ENCODE measurements around the gene MAGOHB. TPM values are rescaled to one million over a fixed set of nuclear protein-coding genes. Genes with fewer than 3 reads are reported as not detected.

The MAGOHB gene
- total and polyA plus RNA-seq, 8 donors = 23.6 to 45.2 (median 40.2) TPM

DNA sequence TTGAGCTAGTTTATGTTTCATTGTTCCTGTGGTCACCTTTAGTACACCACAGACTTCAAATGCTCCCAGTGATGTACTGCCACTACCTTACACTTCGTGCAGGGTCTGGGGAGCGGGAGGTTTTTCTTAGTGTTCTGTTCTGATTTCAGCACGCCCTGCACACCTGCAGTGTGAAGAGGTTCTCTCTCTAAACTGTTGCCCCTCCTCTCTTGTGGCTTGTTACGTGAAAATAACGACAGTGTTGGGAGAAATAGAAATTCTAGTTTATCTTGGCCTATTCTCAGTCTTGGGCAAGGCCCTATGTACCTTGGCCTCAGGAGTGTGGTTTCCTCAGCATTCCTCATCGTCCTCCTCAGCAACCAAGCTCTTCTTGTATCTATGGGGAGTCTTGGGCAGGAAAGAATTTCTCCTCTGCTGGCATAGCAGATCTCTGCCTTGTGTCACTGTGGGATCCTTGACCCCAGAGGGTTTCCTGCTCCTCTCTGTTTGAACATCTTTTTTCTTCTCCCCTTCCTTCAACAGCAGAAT, 59.1 kb downstream of the MAGOHB start:
- intact Hi-C loops (cut with DNase I) = loop anchor here in 1 of 2 donors (10.0 kb wide), 1 partner anchor 229 kb away; no protein-coding TSS in a partner anchor
- Histone ChIP-seq H3K27me3 (peaks cover 0 to 2% of the 10 kb centered on the region in 2 donors), H3K9me3 (no peaks in the 10 kb centered on the region), H3K4me3 (no peak overlapping the region), H3K4me1 (no peaks in the 10 kb centered on the region), H3K36me3 (no peaks in the 10 kb centered on the region), H3K27ac (no peak overlapping the region)
- no peak for DNase-seq
- ATAC-seq = no peak
- TF ChIP-seq, protein P1, sequence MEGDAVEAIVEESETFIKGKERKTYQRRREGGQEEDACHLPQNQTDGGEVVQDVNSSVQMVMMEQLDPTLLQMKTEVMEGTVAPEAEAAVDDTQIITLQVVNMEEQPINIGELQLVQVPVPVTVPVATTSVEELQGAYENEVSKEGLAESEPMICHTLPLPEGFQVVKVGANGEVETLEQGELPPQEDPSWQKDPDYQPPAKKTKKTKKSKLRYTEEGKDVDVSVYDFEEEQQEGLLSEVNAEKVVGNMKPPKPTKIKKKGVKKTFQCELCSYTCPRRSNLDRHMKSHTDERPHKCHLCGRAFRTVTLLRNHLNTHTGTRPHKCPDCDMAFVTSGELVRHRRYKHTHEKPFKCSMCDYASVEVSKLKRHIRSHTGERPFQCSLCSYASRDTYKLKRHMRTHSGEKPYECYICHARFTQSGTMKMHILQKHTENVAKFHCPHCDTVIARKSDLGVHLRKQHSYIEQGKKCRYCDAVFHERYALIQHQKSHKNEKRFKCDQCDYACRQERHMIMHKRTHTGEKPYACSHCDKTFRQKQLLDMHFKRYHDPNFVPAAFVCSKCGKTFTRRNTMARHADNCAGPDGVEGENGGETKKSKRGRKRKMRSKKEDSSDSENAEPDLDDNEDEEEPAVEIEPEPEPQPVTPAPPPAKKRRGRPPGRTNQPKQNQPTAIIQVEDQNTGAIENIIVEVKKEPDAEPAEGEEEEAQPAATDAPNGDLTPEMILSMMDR (IDR thresholded peaks at IDR 0.05) = no peak

Other genes with a start within 250 kb of the MAGOHB start
- 1 to 10 TPM; 2.6 to 4.9 TPM for gene KLRK1, start 223.6 kb downstream of the MAGOHB start, total RNA-seq
- 1 to 10 TPM in 5 of 6 donors, under 1 TPM in 1; 0.70 to 2.3 (median 1.7) TPM for gene KLRK1, start 223.6 kb downstream of the MAGOHB start, polyA plus RNA-seq (ENCODE audit: insufficient read length in 6 of 6)
- gene KLRC4, start 203.9 kb downstream of the MAGOHB start, total RNA-seq = 1 to 10 TPM in 1 of 2 donors, under 1 TPM in 1; 0.38 to 1.3 TPM
- under 1 TPM in 4 of 6 donors, not detected in 2; 0.21 to 0.54 (median 0.32) TPM for gene KLRC4, start 203.9 kb downstream of the MAGOHB start, polyA plus RNA-seq (ENCODE audit: insufficient read length in 6 of 6)
- gene KLRC3, start 193.0 kb downstream of the MAGOHB start, total RNA-seq = not detected
- under 1 TPM in 3 of 6 donors, not detected in 3; 0.25 to 0.41 (median 0.32) TPM for gene KLRC3, start 193.0 kb downstream of the MAGOHB start, polyA plus RNA-seq (ENCODE audit: insufficient read length in 6 of 6)
- gene KLRC2, start 177.6 kb downstream of the MAGOHB start, total RNA-seq = under 1 TPM in 1 of 2 donors, not detected in 1; 0.79 TPM
- under 1 TPM in 5 of 6 donors, not detected in 1; 0.38 to 0.77 (median 0.54) TPM for gene KLRC2, start 177.6 kb downstream of the MAGOHB start, polyA plus RNA-seq (ENCODE audit: insufficient read length in 6 of 6)
- 1 to 10 TPM in 1 of 2 donors, under 1 TPM in 1; 0.58 to 1.3 TPM for gene KLRC1, start 160.2 kb downstream of the MAGOHB start, total RNA-seq
- 1 to 10 TPM in 2 of 6 donors, under 1 TPM in 4; 0.40 to 1.7 (median 0.65) TPM for gene KLRC1, start 160.2 kb downstream of the MAGOHB start, polyA plus RNA-seq (ENCODE audit: insufficient read length in 6 of 6)
- gene EIF2S3B, start 107.7 kb downstream of the MAGOHB start, total RNA-seq = 1 to 10 TPM in 1 of 2 donors, not detected in 1; 2.2 TPM
- 10 to 100 TPM in 2 of 6 donors, 1 to 10 TPM in 4; 1.8 to 13.8 (median 6.0) TPM for gene EIF2S3B, start 107.7 kb downstream of the MAGOHB start, polyA plus RNA-seq (ENCODE audit: insufficient read length in 6 of 6)
- 1 to 10 TPM; 1.4 to 1.9 TPM for gene STYK1, start 60.4 kb upstream of the MAGOHB start, total RNA-seq
- under 1 TPM; 0.30 to 0.96 (median 0.57) TPM for gene STYK1, start 60.4 kb upstream of the MAGOHB start, polyA plus RNA-seq (ENCODE audit: insufficient read length in 6 of 6)
- 100 to 1,000 TPM; 195 to 285 TPM for gene YBX3, start 109.7 kb upstream of the MAGOHB start, total RNA-seq
- gene YBX3, start 109.7 kb upstream of the MAGOHB start, polyA plus RNA-seq (ENCODE audit: insufficient read length in 6 of 6) = 100 to 1,000 TPM; 145 to 162 (median 151) TPM
- not detected for gene TAS2R7, start 189.0 kb upstream of the MAGOHB start, total RNA-seq
- gene TAS2R7, start 189.0 kb upstream of the MAGOHB start, polyA plus RNA-seq (ENCODE audit: insufficient read length in 6 of 6) = not detected
- not detected for gene TAS2R8, start 193.7 kb upstream of the MAGOHB start, total RNA-seq
- not detected for gene TAS2R8, start 193.7 kb upstream of the MAGOHB start, polyA plus RNA-seq (ENCODE audit: insufficient read length in 6 of 6)
- not detected for gene TAS2R9, start 196.6 kb upstream of the MAGOHB start, total RNA-seq
- not detected for gene TAS2R9, start 196.6 kb upstream of the MAGOHB start, polyA plus RNA-seq (ENCODE audit: insufficient read length in 6 of 6)
- gene TAS2R10, start 212.7 kb upstream of the MAGOHB start, total RNA-seq = under 1 TPM in 1 of 2 donors, not detected in 1; 0.37 TPM
- 1 to 10 TPM; 1.9 to 3.3 (median 2.8) TPM for gene TAS2R10, start 212.7 kb upstream of the MAGOHB start, polyA plus RNA-seq (ENCODE audit: insufficient read length in 6 of 6)
- gene PRR4, start 235.9 kb upstream of the MAGOHB start, total RNA-seq = 1 to 10 TPM; 1.2 to 1.4 TPM
- 10 to 100 TPM in 3 of 6 donors, 1 to 10 TPM in 3; 7.5 to 19.8 (median 10.6) TPM for gene PRR4, start 235.9 kb upstream of the MAGOHB start, polyA plus RNA-seq (ENCODE audit: insufficient read length in 6 of 6)